ENCODE results near the gene OTOA.
"Not testable (repeated sequence)": the region's sequence is repeated elsewhere in the genome, so short reads cannot be mapped to it uniquely, and the experiment has no call there.

The OTOA gene

GRCh38 chr16:21731233-21731632, 67.5 kb downstream of the OTOA start:
- H3K36me3 ChIP-seq (ENCODE audit: control insufficient read depth, insufficient read depth, low read length); H3K27ac ChIP-seq (ENCODE audit: insufficient read depth, low read length, poor library complexity, severe bottlenecking); H3K27me3 ChIP-seq (replicated peaks; ENCODE audit: control insufficient read depth, insufficient read depth, low read length, poor library complexity, severe bottlenecking): not testable (repeated sequence)

DNA sequence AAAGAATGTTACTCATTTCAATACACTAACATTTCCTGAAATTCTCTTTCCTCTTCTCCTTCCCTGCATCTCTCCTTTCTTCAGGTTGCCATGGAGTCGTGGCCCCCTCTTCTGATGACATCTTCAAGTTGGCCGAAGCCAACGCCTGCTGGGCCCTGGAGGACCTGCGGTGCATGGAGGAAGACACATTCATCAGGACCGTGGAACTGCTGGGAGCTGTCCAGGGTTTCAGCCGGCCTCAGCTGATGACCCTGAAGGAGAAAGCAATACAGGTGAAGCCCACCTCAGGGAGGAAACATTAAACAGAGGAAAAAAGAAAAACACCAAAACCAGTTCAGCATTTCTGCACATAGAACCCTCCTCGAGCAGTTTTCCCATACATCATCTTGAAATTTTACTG, 76.9 kb downstream of the OTOA start:
- not testable (repeated sequence) for H3K4me3 ChIP-seq (ENCODE audit: insufficient read depth, low read depth, low read length, poor library complexity, severe bottlenecking); DNase-seq; H3K4me1 ChIP-seq (ENCODE audit: control insufficient read depth, insufficient read depth, low read length, poor library complexity, severe bottlenecking)

More at GRCh38 chr16:21731233-21731632, 67.5 kb downstream of the OTOA start:
- DNase-seq; H3K4me1 ChIP-seq (ENCODE audit: control insufficient read depth, insufficient read depth, low read length, poor library complexity, severe bottlenecking); H3K4me3 ChIP-seq (ENCODE audit: insufficient read depth, low read depth, low read length, poor library complexity, severe bottlenecking); H3K9me3 ChIP-seq (ENCODE audit: control insufficient read depth, low read length): not testable (repeated sequence)

DNA sequence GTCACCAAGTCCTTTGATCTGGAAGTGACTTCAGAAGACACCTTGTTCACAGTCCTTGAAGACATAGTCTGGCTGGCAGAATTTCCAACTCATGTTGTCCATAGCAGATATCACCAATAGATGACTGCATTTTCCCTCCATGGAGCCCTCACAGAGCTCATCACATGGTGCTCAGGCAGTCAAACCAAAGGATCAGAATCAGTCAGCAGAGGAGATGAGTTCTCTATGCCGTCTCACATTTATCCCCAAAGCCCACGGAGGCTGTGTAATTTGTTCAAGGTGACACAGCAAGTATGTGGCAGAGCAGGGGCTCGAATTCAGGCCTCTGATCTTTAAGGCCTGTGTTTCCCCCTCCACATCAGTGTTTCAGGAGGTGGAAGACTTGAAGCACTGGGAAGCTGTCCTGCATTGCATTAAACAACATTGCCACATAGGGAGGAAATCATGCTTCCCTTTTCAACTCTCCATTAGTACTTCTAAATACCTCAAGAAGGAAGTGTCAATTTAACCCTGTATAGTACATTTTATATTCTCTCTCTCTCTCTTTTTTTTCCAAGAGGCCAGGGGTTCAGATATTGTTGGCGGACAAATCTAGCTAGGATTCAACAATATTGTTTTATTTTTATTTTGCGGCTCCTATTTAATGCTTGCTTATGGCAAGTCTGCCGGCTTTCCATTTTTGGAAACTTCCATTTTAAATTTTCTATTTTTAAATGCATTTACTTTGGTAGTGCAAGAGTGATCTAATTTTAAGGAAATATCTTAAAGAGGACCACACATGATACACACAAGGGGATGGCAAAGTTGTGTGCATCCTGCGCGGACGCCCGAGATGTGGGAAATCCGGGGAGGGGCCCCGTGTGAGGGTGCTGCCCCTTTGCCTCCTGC, 92.7 kb downstream of the OTOA start:
- H3K4me1 ChIP-seq (ENCODE audit: control insufficient read depth, insufficient read depth, low read length, poor library complexity, severe bottlenecking); H3K9me3 ChIP-seq (ENCODE audit: control insufficient read depth, low read length); H3K27ac ChIP-seq (ENCODE audit: insufficient read depth, low read length, poor library complexity, severe bottlenecking); H3K36me3 ChIP-seq (ENCODE audit: control insufficient read depth, insufficient read depth, low read length); DNase-seq; H3K4me3 ChIP-seq (ENCODE audit: insufficient read depth, low read depth, low read length, poor library complexity, severe bottlenecking); H3K27me3 ChIP-seq (replicated peaks; ENCODE audit: control insufficient read depth, insufficient read depth, low read length, poor library complexity, severe bottlenecking): not testable (repeated sequence)

More for the DNA sequence above, 76.9 kb downstream of the OTOA start:
- H3K27me3 ChIP-seq (replicated peaks; ENCODE audit: control insufficient read depth, insufficient read depth, low read length, poor library complexity, severe bottlenecking); H3K27ac ChIP-seq (ENCODE audit: insufficient read depth, low read length, poor library complexity, severe bottlenecking); H3K36me3 ChIP-seq (ENCODE audit: control insufficient read depth, insufficient read depth, low read length); H3K9me3 ChIP-seq (ENCODE audit: control insufficient read depth, low read length): not testable (repeated sequence)

- H3K36me3 ChIP-seq (ENCODE audit: control insufficient read depth, insufficient read depth, low read length); H3K4me3 ChIP-seq (ENCODE audit: insufficient read depth, low read depth, low read length, poor library complexity, severe bottlenecking); H3K9me3 ChIP-seq (ENCODE audit: control insufficient read depth, low read length); H3K27me3 ChIP-seq (replicated peaks; ENCODE audit: control insufficient read depth, insufficient read depth, low read length, poor library complexity, severe bottlenecking); DNase-seq; H3K4me1 ChIP-seq (ENCODE audit: control insufficient read depth, insufficient read depth, low read length, poor library complexity, severe bottlenecking); H3K27ac ChIP-seq (ENCODE audit: insufficient read depth, low read length, poor library complexity, severe bottlenecking): not testable (repeated sequence)
These were observed 93.4 kb downstream of the OTOA start for GRCh38 chr16:21757080-21757671.

GRCh38 chr16:21768280-21768679, 104.5 kb downstream of the OTOA start:
- not testable (repeated sequence) for H3K36me3 ChIP-seq (ENCODE audit: control insufficient read depth, insufficient read depth, low read length); DNase-seq; H3K4me3 ChIP-seq (ENCODE audit: insufficient read depth, low read depth, low read length, poor library complexity, severe bottlenecking); H3K27ac ChIP-seq (ENCODE audit: insufficient read depth, low read length, poor library complexity, severe bottlenecking); H3K9me3 ChIP-seq (ENCODE audit: control insufficient read depth, low read length); H3K27me3 ChIP-seq (replicated peaks; ENCODE audit: control insufficient read depth, insufficient read depth, low read length, poor library complexity, severe bottlenecking); H3K4me1 ChIP-seq (ENCODE audit: control insufficient read depth, insufficient read depth, low read length, poor library complexity, severe bottlenecking)

GRCh38 chr16:21768810-21769209, 105.0 kb downstream of the OTOA start:
- H3K4me3 ChIP-seq (ENCODE audit: insufficient read depth, low read depth, low read length, poor library complexity, severe bottlenecking); H3K27me3 ChIP-seq (replicated peaks; ENCODE audit: control insufficient read depth, insufficient read depth, low read length, poor library complexity, severe bottlenecking); H3K27ac ChIP-seq (ENCODE audit: insufficient read depth, low read length, poor library complexity, severe bottlenecking); DNase-seq; H3K4me1 ChIP-seq (ENCODE audit: control insufficient read depth, insufficient read depth, low read length, poor library complexity, severe bottlenecking); H3K9me3 ChIP-seq (ENCODE audit: control insufficient read depth, low read length); H3K36me3 ChIP-seq (ENCODE audit: control insufficient read depth, insufficient read depth, low read length): not testable (repeated sequence)

GRCh38 chr16:21769284-21769683, 105.5 kb downstream of the OTOA start:
- H3K27me3 ChIP-seq (replicated peaks; ENCODE audit: control insufficient read depth, insufficient read depth, low read length, poor library complexity, severe bottlenecking); H3K4me3 ChIP-seq (ENCODE audit: insufficient read depth, low read depth, low read length, poor library complexity, severe bottlenecking); H3K27ac ChIP-seq (ENCODE audit: insufficient read depth, low read length, poor library complexity, severe bottlenecking); H3K36me3 ChIP-seq (ENCODE audit: control insufficient read depth, insufficient read depth, low read length); DNase-seq; H3K4me1 ChIP-seq (ENCODE audit: control insufficient read depth, insufficient read depth, low read length, poor library complexity, severe bottlenecking); H3K9me3 ChIP-seq (ENCODE audit: control insufficient read depth, low read length): not testable (repeated sequence)

- H3K4me3 ChIP-seq (ENCODE audit: insufficient read depth, low read depth, low read length, poor library complexity, severe bottlenecking); H3K9me3 ChIP-seq (ENCODE audit: control insufficient read depth, low read length); H3K4me1 ChIP-seq (ENCODE audit: control insufficient read depth, insufficient read depth, low read length, poor library complexity, severe bottlenecking); DNase-seq; H3K36me3 ChIP-seq (ENCODE audit: control insufficient read depth, insufficient read depth, low read length); H3K27me3 ChIP-seq (replicated peaks; ENCODE audit: control insufficient read depth, insufficient read depth, low read length, poor library complexity, severe bottlenecking); H3K27ac ChIP-seq (ENCODE audit: insufficient read depth, low read length, poor library complexity, severe bottlenecking): not testable (repeated sequence)
These were observed 106.8 kb downstream of the OTOA start for GRCh38 chr16:21770584-21770983.

DNA sequence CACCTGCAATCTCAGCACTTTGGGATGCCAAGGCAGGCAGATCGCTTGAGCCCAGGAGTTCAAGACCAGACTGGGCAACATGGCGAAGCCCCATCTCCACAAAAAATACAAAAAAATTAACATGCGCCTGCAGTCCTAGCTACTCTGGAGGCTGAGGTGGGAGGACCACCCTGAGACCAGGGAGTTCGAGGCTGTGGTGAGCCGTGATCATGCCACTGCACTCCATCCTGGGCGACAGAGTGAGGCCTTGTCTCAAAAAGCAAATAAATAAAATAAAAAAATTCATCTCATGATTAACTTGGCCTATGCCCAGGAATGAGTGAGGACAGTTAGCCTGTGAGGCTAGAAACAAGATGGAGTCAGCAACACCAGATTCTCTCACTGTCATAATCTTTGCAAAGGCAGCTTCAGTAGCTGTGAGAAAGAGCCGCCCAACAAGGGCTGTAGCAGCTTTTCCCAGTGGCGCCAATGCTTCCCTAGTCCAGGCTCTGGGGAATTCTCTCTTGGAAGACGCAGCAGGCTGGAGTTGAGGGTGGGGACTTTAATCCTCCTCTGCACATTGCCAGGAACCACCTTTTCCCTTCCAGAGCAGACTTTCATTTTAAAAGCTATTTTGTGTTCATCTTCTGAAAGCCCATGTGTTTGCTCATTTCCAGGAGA, 108.9 kb downstream of the OTOA start:
- not testable (repeated sequence) for H3K27me3 ChIP-seq (replicated peaks; ENCODE audit: control insufficient read depth, insufficient read depth, low read length, poor library complexity, severe bottlenecking); H3K27ac ChIP-seq (ENCODE audit: insufficient read depth, low read length, poor library complexity, severe bottlenecking); H3K4me3 ChIP-seq (ENCODE audit: insufficient read depth, low read depth, low read length, poor library complexity, severe bottlenecking); H3K4me1 ChIP-seq (ENCODE audit: control insufficient read depth, insufficient read depth, low read length, poor library complexity, severe bottlenecking); H3K36me3 ChIP-seq (ENCODE audit: control insufficient read depth, insufficient read depth, low read length); DNase-seq; H3K9me3 ChIP-seq (ENCODE audit: control insufficient read depth, low read length)

GRCh38 chr16:21773207-21773553, 109.4 kb downstream of the OTOA start:
- H3K27ac ChIP-seq (ENCODE audit: insufficient read depth, low read length, poor library complexity, severe bottlenecking); DNase-seq; H3K4me3 ChIP-seq (ENCODE audit: insufficient read depth, low read depth, low read length, poor library complexity, severe bottlenecking); H3K4me1 ChIP-seq (ENCODE audit: control insufficient read depth, insufficient read depth, low read length, poor library complexity, severe bottlenecking); H3K27me3 ChIP-seq (replicated peaks; ENCODE audit: control insufficient read depth, insufficient read depth, low read length, poor library complexity, severe bottlenecking); H3K36me3 ChIP-seq (ENCODE audit: control insufficient read depth, insufficient read depth, low read length); H3K9me3 ChIP-seq (ENCODE audit: control insufficient read depth, low read length): not testable (repeated sequence)
